Ascending aorta (tissue), 2 donors: Measurements from ENCODE around the gene RAB40C. TPM values are rescaled to one million over a fixed set of nuclear protein-coding genes. Genes with fewer than 3 reads are reported as not detected.
A peak's percentile ranks its signal among the peaks of the same experiment; 100 is the strongest.

ENCODE experiments used
- DNase-seq, 2 donors: peaks; one replicate each; pipeline ENCODE4 v3.0.0-alpha.2; 2019; ENCODE audit warnings: low spot score in 2 of 2
- H3K27ac ChIP-seq, 2 donors: fragments of 200-600 bp; sonication (generic); one replicate each; pipeline ENCODE4 v1.5.1; 2016 to 2017; ENCODE audit warnings: mild to moderate bottlenecking in 1 of 2
- H3K27me3 ChIP-seq: fragments of 200-600 bp; sonication (generic); one replicate; pipeline ENCODE4 v1.5.1; 2017
- H3K36me3 ChIP-seq, 2 donors: fragments of 200-600 bp; sonication (generic); one replicate each; pipeline ENCODE4 v1.5.1; 2016
- H3K4me1 ChIP-seq, 2 donors: fragments of 200-600 bp; sonication (generic); one replicate each; pipeline ENCODE4 v1.5.1; 2016 to 2017; ENCODE audit warnings: mild to moderate bottlenecking in 1 of 2
- H3K4me3 ChIP-seq, 2 donors: fragments of 200-600 bp; sonication (generic); one replicate each; pipeline ENCODE4 v1.5.1; 2016 to 2017; ENCODE audit warnings: mild to moderate bottlenecking in 1 of 2
- H3K9me3 ChIP-seq, 2 donors: fragments of 200-600 bp; sonication (generic); one replicate each; pipeline ENCODE4 v1.5.1; 2016
- intact Hi-C: fragments of 100-400 bp; cut with DNase I; formaldehyde crosslinking; loops from one replicate; pipeline ENCODE4 v1.15.1; 2023
- total RNA-seq: library from RNA; depleted of rRNA; stranded (reverse); fragments of >200 nt; gene quantifications from one replicate; pipeline ENCODE4 v1.1.0, GENCODE V29; 2016
- TF ChIP-seq, protein P1 (sequence below), 3 experiments: fragments of 200-600 bp in 2 of 3; fragments of 450-650 bp in 1 of 3; sonication (generic) in 2 of 3; IDR thresholded peaks; one replicate each; pipeline ENCODE4 v1.5.1; 2016 to 2019; ENCODE audit warnings: antibody characterized with exemption in 3 of 3, mild to moderate bottlenecking in 1 of 3, moderate library complexity in 1 of 3

The RAB40C gene
- total RNA-seq, 1 donor from 2014 or later: 29.8 TPM

DNA sequence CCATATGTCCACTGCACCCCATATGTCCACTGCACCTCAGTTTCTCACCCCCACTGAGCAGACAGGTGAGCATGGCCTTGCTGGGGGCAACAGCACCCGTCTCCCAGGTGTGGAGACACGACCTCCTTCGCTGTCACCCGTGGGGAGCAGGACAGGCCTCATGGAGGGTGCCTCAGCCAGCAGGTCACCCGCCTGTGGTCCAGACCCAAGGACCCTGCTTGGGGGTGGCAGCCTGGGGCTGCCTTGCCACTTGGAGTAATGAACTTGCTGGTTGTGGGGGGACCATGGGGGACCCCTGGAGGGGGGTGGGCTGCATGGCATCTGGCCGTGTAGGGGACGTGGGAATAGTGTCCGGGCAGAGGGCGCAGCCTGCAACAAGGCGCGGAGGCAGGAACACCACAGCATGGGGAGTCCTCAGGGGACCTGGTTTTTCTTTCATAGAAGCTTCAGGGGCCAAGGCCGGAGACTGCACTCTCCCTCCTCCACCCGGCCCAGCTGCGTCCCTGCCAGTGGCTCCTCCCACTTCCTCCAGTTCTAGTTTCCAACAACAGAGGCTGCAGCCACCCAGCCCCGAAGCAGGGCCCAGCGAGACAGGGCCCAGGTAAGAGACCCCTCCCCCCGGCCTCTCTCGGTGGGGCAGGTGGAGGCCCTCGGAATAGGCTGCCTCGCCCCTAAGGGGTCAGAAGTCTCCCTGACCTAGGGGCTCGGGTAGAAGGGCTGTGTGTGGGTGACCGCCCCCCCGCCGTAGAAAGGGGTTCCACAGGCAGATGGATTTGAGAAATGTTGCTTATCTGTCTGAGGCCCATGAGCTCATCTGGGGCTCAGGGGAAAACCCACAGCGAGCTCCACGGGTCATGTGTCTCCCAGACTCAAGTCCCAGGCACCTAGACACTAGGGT lies 23.1 kb upstream of the RAB40C start, which contains the start of gene NHLRC4:
TSS of gene NHLRC4 (plus strand) at position 531 of the 898 bp plus-strand sequence. CDS start 1,043 bp downstream, outside the sequence.
- H3K27me3 ChIP-seq: no peaks in the 10 kb centered on the region
- H3K9me3 ChIP-seq: no peaks in the 10 kb centered on the region
- intact Hi-C loops: no loop called here
- TF ChIP-seq, protein P1, sequence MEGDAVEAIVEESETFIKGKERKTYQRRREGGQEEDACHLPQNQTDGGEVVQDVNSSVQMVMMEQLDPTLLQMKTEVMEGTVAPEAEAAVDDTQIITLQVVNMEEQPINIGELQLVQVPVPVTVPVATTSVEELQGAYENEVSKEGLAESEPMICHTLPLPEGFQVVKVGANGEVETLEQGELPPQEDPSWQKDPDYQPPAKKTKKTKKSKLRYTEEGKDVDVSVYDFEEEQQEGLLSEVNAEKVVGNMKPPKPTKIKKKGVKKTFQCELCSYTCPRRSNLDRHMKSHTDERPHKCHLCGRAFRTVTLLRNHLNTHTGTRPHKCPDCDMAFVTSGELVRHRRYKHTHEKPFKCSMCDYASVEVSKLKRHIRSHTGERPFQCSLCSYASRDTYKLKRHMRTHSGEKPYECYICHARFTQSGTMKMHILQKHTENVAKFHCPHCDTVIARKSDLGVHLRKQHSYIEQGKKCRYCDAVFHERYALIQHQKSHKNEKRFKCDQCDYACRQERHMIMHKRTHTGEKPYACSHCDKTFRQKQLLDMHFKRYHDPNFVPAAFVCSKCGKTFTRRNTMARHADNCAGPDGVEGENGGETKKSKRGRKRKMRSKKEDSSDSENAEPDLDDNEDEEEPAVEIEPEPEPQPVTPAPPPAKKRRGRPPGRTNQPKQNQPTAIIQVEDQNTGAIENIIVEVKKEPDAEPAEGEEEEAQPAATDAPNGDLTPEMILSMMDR (IDR thresholded peaks at IDR 0.05): no peak
- peak within 1 kb of the TSS; percentile 25 to 52 for H3K4me3 ChIP-seq
- peaks cover 9 to 24% of the 10 kb centered on the region in 2 donors for H3K4me1 ChIP-seq
- peak in 1 of 2 donors; percentile 80 for DNase-seq
- H3K36me3 ChIP-seq: no peaks in the 10 kb centered on the region
- H3K27ac ChIP-seq: peak within 1 kb of the TSS in 1 of 2 donors; percentile 62

- H3K4me3 ChIP-seq: peak overlapping the region; percentile 25 to 52
These were observed 22.3 kb upstream of the RAB40C start for GRCh38 chr16:567373-568256.

DNA sequence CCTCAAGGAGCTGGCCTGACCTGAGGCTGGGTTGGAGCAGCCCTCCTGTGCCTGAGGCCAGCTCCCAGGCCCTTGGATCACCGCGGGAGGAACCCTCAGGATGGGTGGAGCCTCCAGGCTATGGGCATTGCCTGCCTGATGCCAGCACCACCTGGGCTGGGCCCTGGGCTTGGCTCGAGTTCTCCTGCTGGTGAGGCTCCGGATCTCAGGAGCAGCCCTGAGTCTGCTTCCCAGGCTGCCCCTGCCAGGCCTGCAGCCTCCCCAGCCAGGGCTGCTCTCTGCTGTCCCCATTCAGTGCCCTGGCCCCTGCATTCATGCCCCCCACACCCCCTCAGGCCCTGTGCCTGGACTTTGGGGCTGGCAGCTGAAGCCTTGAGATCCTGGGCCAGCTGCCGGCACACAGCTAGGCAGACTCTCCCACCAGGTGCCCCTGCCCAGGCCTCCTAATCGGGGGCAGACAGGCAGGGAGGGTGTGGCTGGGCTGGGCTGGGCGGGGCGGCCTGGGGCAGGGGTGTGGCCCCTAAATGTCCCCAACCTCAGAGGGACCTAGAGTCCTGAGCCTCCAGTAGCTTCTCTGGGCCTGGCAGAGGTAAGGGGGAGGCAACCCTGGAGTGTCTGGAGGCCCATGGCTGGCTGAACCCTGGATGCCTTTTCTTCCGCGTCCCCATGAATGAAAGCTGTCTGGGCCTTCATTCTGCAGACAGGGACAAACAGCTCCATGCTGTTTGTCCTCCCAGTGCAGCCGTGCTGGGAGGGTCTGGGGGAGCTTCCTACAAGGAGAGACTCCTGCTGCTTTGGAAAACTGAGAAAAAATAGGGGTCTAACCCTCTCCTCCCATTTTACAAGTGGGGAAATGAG lies 21.2 kb upstream of the RAB40C start:
- Histone ChIP-seq H3K4me3 (peak overlapping the region in 1 of 2 donors; percentile 90), H3K36me3 (peaks cover 0 to under 1% of the 10 kb centered on the region in 2 donors), H3K9me3 (no peaks in the 10 kb centered on the region), H3K27ac (peak overlapping the region; percentile 82 to 86), H3K4me1 (peaks cover 9 to 24% of the 10 kb centered on the region in 2 donors), H3K27me3 (no peaks in the 10 kb centered on the region)
- no peak for DNase-seq
- intact Hi-C loops: loop anchor here (2.0 kb wide), 1 partner anchor 42 kb away; the partner anchor contains the start of gene CAPN15
- TF ChIP-seq, protein P1 (IDR thresholded peaks at IDR 0.05): no peak

More at GRCh38 chr16:567373-568256, 22.3 kb upstream of the RAB40C start:
- no peak for DNase-seq
- TF ChIP-seq, protein P1 (IDR thresholded peaks at IDR 0.05): no peak
- Histone ChIP-seq H3K27me3 (no peaks in the 10 kb centered on the region), H3K4me1 (peaks cover 9 to 24% of the 10 kb centered on the region in 2 donors), H3K36me3 (no peaks in the 10 kb centered on the region), H3K27ac (peak overlapping the region in 1 of 2 donors; percentile 62), H3K9me3 (no peaks in the 10 kb centered on the region)
- intact Hi-C loops: loop anchor here (2.0 kb wide), 1 partner anchor 41 kb away; the partner anchor contains the start of gene CAPN15

GRCh38 chr16:569445-570254 lies 20.2 kb upstream of the RAB40C start, which contains the start of gene PIGQ:
TSS of gene PIGQ (plus strand) at chr16:569968. CDS start at chr16:574075, 4,107 bp downstream.
- H3K27me3 ChIP-seq: no peaks in the 10 kb centered on the region
- peaks cover 7 to 10% of the 10 kb centered on the region in 2 donors for H3K36me3 ChIP-seq
- TF ChIP-seq, protein P1 (IDR thresholded peaks at IDR 0.05): no peak
- peaks cover 9 to 24% of the 10 kb centered on the region in 2 donors for H3K4me1 ChIP-seq
- peak within 1 kb of the TSS; percentile 90 to 99 for H3K4me3 ChIP-seq
- no peaks in the 10 kb centered on the region for H3K9me3 ChIP-seq
- DNase-seq: peak in 1 of 2 donors; percentile 88
- intact Hi-C loops: loop anchor here (2.0 kb wide), 1 partner anchor 43 kb away; the partner anchor contains the start of gene CAPN15
- peak within 1 kb of the TSS; percentile 82 to 86 for H3K27ac ChIP-seq
